HL-60/S4 treated with retinoic acid at 250 ng/mL for 4 days and 3 days (cell line): ENCODE data around the gene WDTC1.

Experiments
- in situ Hi-C: fragments of 300-500 bp; cut with MboI; formaldehyde crosslinking; loops from 2 replicates; pipeline ENCODE4 v1.7.0; 2022; ENCODE audit warnings: low sequenced_read_pairs

Gene WDTC1

DNA sequence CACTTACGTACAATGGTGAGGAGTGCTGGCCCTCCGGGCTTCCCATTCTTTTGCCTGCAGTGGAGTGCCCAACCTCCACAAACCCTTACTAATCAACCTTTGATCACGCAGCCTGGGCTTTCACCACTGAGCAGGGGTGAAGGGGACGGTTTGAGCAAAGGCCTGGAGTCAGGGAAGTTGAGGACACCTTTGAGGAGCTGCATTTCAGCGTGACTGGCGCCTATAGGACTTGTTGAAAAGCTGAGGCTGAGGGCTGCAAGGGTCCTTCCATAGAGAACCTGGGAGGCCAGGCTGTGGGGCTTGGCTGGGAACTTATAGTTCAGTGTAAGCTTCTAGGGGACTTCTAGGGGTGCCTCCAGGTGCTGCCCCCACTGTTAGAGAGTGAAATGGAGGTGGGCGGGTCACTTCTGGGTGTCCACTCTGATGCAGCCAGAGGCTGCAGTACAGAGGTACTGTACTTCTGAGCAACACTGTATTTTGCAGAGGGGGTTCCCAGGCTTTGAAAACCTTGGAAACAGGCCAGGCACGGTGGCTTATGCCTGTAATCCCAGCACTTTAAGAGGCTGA is 117.2 kb downstream of the WDTC1 start:
- in situ Hi-C loops, result no loop called here

DNA sequence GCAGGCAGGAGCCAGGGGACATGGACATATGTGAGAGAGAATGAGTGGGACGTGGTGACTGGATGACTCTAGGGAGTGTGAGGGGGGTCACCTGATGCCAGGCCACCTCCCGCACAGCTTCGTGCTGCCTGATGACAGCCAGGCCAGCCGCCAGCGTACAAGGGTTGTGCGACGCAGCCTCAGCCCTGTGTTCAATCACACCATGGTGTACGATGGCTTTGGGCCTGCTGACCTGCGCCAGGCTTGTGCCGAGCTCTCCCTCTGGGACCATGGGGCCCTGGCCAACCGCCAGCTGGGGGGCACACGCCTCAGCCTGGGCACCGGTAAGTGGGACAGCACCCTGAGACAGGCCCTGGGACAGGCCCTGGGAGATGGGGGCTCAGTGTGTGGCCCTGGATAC is 118.7 kb downstream of the WDTC1 start:
- in situ Hi-C loops, result no loop called here

DNA sequence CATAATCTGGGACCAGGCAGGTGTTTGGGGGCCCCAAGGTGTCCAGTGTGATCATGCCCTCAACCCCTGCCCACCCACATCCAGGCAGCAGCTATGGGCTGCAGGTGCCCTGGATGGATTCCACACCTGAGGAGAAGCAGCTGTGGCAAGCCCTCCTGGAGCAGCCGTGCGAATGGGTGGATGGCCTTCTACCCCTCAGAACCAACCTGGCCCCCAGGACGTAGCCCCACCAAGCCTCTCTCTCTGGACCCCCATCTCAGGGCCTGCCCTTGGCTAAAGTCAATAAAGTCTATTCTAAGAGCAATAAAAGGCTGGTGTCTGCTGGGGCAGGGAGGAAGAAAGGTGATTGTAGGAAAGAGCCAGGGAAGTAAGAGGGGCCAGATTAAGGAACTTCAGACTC is 119.2 kb downstream of the WDTC1 start:
- in situ Hi-C loops, result no loop called here

DNA sequence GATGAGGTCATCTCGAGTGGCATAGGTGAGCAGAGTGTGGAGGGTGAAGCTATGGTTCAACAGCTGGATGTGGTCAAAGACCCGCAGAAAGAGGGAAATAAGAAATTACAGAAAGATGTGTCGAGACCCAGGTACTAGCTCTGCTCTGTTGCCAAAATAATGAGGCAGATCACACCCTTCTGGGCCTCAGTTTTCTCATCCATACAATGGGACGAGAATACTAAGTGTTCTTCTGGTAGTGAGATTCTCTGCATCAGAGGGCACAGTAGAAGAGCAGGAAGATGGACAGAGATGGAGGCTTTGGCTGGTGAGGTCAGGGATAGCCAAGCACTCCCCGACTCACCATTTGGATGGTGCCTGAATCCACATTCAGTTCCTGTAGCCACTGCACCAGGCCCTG is 121.3 kb downstream of the WDTC1 start:
- in situ Hi-C loops, result no loop called here

DNA sequence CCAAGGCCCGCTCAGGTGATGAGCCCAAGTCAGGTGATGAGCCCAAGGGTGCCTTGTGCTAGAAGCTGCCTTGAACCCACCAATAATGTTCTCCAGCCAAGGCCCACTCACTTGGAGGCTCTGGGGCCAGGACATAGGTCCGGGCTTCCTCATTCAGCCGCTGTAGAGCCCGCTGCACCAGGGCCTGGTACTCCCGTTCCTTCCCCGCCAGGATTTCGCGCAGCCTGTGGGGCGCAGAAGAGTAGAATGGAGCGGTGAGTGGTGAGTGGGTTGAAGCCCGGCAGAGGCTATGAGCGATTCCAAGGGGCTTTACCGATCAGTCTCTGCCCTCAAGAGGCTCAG is 121.8 kb downstream of the WDTC1 start:
- in situ Hi-C loops, result no loop called here

DNA sequence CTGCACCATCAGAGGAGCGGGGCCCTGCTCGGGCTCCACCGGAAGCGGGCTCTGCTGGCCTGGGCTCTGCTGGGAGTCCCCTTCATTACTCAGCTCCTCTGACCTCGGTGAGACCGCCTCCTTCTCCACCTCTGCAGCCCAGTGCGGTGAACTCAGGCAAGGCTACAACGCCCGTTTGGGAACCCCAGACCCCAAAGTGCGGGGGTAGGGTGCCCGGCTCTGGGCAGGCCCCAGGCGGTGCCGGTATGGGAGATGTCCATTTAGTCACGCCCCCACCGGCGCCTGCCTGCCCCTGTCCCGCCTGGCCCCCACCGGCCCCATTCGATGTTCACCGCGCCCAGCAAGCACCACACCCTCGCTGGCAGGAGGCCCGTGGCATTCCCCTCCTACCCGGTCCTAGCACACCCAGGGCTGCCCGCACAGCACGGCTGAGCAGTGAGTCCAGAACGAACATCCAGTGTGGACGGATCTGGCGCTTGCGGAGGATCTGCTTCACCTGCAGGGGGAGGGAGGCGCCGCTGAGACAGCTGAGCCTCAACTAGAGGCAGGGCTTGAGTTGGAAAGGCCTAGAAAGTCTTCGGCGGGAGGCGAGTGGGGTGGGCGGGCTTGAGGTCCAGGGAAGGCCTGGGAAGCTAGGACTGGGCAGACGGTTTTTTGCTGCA is 122.3 kb downstream of the WDTC1 start:
- in situ Hi-C loops, result no loop called here

DNA sequence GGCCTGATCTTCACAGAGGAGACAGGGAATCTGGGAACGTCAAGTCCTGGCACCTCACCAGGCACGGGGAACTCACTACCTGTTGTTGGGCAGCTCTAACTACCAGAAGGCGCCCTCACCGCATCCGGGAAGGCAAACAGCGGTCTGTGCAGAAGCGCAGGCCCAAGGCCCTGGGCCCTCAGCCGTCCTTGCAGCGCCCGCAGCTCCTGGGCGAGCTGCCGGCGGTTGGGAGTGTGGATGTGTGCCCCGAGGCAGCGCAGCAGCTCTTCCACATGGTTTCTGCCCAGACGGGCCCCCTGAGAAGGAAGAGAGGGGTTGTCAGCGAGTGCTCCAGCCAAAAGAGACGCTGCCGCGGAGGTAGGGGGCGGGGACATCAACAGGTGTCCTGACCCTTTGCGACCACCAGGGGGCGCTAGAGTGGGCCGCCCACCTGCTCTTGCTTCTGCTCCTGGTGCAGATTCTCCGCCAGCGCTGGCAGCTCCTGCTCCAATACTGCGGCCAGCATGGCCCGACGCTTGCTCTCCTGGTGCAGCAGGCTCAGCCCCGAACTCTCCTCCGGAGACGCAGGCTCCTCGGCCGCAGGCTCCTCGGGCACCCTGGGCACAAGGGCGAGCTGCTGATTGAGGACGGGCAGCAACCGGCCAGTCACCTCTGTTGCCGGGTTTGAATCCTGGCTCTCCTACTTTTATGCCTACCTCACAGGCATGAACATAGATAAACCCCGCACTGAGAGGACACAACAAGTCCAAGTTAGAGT is 123.0 kb downstream of the WDTC1 start:
- in situ Hi-C loops, result no loop called here
